GM12878 (cell line): ENCODE measurements around the gene ZNF32. TPM values are rescaled to one million over a fixed set of nuclear protein-coding genes. Genes with fewer than 3 reads are reported as not detected.

Source experiments
- BACH1 ChIP-seq: fragments of 450-650 bp; IDR thresholded peaks from 2 replicates; pipeline ENCODE4 v1.6.1; 2017; ENCODE audit warnings: mild to moderate bottlenecking, borderline replicate concordance
- CHD4 ChIP-seq: fragments of 200-600 bp; sonication (generic); IDR thresholded peaks from 2 replicates; pipeline ENCODE4 v1.6.1; 2016; ENCODE audit warnings: mild to moderate bottlenecking
- ESRRA ChIP-seq: IDR thresholded peaks from 2 replicates; pipeline ENCODE4 v1.6.1; 2012; ENCODE audit warnings: mild to moderate bottlenecking, low read length, improper control_type of control experiment
- FOXM1 ChIP-seq: IDR thresholded peaks from 2 replicates; pipeline ENCODE4 v1.6.1; 2012; ENCODE audit warnings: low read depth, mild to moderate bottlenecking, inconsistent platforms, low read length, moderate library complexity
- GABPA ChIP-seq: IDR thresholded peaks from 2 replicates; pipeline ENCODE4 v1.6.1; 2014; ENCODE audit warnings: antibody characterized with exemption, low read depth, mild to moderate bottlenecking, inconsistent platforms
- IKZF1 ChIP-seq: fragments of 450-650 bp; conservative IDR thresholded peaks from 2 replicates; pipeline ENCODE4 v1.6.1; 2017; ENCODE audit warnings: antibody characterized with exemption, mild to moderate bottlenecking
- IRF5 ChIP-seq: fragments of 450-650 bp; IDR thresholded peaks from 2 replicates; pipeline ENCODE4 v1.6.1; 2017; ENCODE audit warnings: borderline replicate concordance
- MYB ChIP-seq: fragments of 150-350 bp; IDR thresholded peaks from 2 replicates; pipeline ENCODE4 v1.6.1; 2014; ENCODE audit warnings: mild to moderate bottlenecking, low read depth, low read length, borderline replicate concordance
- NFIC ChIP-seq: IDR thresholded peaks from 2 replicates; pipeline ENCODE4 v1.6.1; 2012; ENCODE audit warnings: low read depth, mild to moderate bottlenecking, inconsistent platforms, low read length, moderate library complexity
- NKRF ChIP-seq: fragments of 450-650 bp; conservative IDR thresholded peaks from 2 replicates; pipeline ENCODE4 v1.6.1; 2017; ENCODE audit warnings: mild to moderate bottlenecking, moderate library complexity
- NR2C2 ChIP-seq: IDR thresholded peaks from 2 replicates; pipeline ENCODE4 v1.6.1; 2011; ENCODE audit warnings: borderline replicate concordance, low read depth; ENCODE audit not compliant: control insufficient read depth, insufficient read length
- PRDM15 ChIP-seq: fragments of 450-650 bp; formaldehyde crosslinking; IDR thresholded peaks from 2 replicates; pipeline ENCODE4 v1.4.0; 2020; ENCODE audit warnings: mild to moderate bottlenecking, moderate library complexity
- RAD21 ChIP-seq: IDR thresholded peaks from 2 replicates; pipeline ENCODE4 v1.6.1; 2011; ENCODE audit warnings: mild to moderate bottlenecking, low read depth, low read length, moderate library complexity; ENCODE audit not compliant: insufficient read depth
- RUNX3 ChIP-seq: IDR thresholded peaks from 2 replicates; pipeline ENCODE4 v1.6.1; 2012; ENCODE audit warnings: low read length, inconsistent platforms
- SIN3A ChIP-seq: IDR thresholded peaks from 2 replicates; pipeline ENCODE4 v1.6.1; 2012; ENCODE audit warnings: low read depth, low read length, improper control_type of control experiment
- SIX5 ChIP-seq: IDR thresholded peaks from 2 replicates; pipeline ENCODE4 v1.6.1; 2011; ENCODE audit warnings: mild to moderate bottlenecking, low read depth, low read length, moderate library complexity; ENCODE audit not compliant: severe bottlenecking
- TCF3 ChIP-seq: IDR thresholded peaks from 2 replicates; pipeline ENCODE4 v1.6.1; 2012; ENCODE audit warnings: low read depth, mild to moderate bottlenecking, low read length, borderline replicate concordance; ENCODE audit not compliant: insufficient read depth
- ZZZ3 ChIP-seq: IDR thresholded peaks from 2 replicates; pipeline ENCODE4 v1.6.1; 2011; ENCODE audit warnings: low read depth; ENCODE audit not compliant: control insufficient read depth, insufficient read length
- polyA plus RNA-seq, 11 experiments: library from polyadenylated mRNA; depleted of rRNA in 4 of 11; unstranded in 6 of 11; stranded (reverse) in 5 of 11; fragments of >200 nt; fragmentation: Nextera tagmentation in 4 of 11; fragmentation: Illumina TruSeq in 1 of 11; extraction: Ambion mirVana in 4 of 11; extraction: Trizol in 1 of 11; gene quantifications; 1 replicate in 1 of 11; 2 replicates in 10 of 11; pipeline versions ENCODE4 v1.2.1 to v1.2.3, GENCODE V29; 2011 to 2016; ENCODE audit warnings: inconsistent platforms in 2 of 11, missing spikeins in 2 of 11, low read depth in 1 of 11
- total RNA-seq, 4 experiments: library from RNA; depleted of rRNA in 3 of 4; stranded (reverse); fragments of >200 nt in 3 of 4; fragmentation: Illumina TruSeq in 1 of 4; extraction: Trizol in 1 of 4; gene quantifications; 2 replicates each; pipeline versions ENCODE4 v1.2.1 to v1.2.3, GENCODE V29; 2013 to 2021
- TF ChIP-seq, protein P1 (sequence below): fragments of 450-650 bp; IDR thresholded peaks from 2 replicates; pipeline ENCODE4 v1.6.1; 2017; ENCODE audit warnings: low read depth, mild to moderate bottlenecking, moderate library complexity
- TF ChIP-seq, protein P2 (sequence below): fragments of 450-650 bp; IDR thresholded peaks from 2 replicates; pipeline ENCODE4 v1.6.1; 2016; ENCODE audit warnings: mild to moderate bottlenecking

Gene ZNF32
- total and polyA plus RNA-seq, 10 of the 15 experiments (the other 5 are each of a cell fraction or from before 2014, with no cell fraction given) = 1.9 to 23.0 (median 3.4) TPM

- TF ChIP-seq TCF3 (no peak), RUNX3 (peak; percentile 89), NR2C2 (no peak), MYB (no peak), FOXM1 (no peak), SIX5 (no peak), NKRF (no peak), RAD21 (no peak), NFIC (peak; percentile 68), PRDM15 (CRISPR knock-in tag) (no peak), BACH1 (no peak), IRF5 (no peak), ZZZ3 (no peak), IKZF1 (peak; percentile 95), CHD4 (no peak), SIN3A (no peak), ESRRA (no peak), GABPA (no peak)
- TF ChIP-seq, protein P1, sequence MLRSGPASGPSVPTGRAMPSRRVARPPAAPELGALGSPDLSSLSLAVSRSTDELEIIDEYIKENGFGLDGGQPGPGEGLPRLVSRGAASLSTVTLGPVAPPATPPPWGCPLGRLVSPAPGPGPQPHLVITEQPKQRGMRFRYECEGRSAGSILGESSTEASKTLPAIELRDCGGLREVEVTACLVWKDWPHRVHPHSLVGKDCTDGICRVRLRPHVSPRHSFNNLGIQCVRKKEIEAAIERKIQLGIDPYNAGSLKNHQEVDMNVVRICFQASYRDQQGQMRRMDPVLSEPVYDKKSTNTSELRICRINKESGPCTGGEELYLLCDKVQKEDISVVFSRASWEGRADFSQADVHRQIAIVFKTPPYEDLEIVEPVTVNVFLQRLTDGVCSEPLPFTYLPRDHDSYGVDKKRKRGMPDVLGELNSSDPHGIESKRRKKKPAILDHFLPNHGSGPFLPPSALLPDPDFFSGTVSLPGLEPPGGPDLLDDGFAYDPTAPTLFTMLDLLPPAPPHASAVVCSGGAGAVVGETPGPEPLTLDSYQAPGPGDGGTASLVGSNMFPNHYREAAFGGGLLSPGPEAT = peak; percentile 67
- TF ChIP-seq, protein P2, sequence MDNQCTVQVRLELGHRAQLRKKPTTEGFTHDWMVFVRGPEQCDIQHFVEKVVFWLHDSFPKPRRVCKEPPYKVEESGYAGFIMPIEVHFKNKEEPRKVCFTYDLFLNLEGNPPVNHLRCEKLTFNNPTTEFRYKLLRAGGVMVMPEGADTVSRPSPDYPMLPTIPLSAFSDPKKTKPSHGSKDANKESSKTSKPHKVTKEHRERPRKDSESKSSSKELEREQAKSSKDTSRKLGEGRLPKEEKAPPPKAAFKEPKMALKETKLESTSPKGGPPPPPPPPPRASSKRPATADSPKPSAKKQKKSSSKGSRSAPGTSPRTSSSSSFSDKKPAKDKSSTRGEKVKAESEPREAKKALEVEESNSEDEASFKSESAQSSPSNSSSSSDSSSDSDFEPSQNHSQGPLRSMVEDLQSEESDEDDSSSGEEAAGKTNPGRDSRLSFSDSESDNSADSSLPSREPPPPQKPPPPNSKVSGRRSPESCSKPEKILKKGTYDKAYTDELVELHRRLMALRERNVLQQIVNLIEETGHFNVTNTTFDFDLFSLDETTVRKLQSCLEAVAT = no peak
These were observed 52.9 kb downstream of the ZNF32 start (continued) for GRCh38 chr10:43595739-43596298.
